Stimulated activated CD4-positive, alpha-beta T cell treated with anti-CD3 and anti-CD28 coated beads, Interleukin-1b, Interleukin-23, amount 100 ng/mL, for 1 hour (primary cell): Measurements from ENCODE around the gene ZNF358.

Experiments used
- DNase-seq, 2 donors: peaks; one replicate each; pipeline ENCODE4 v3.0.0-alpha.2; 2020; ENCODE audit warnings: low read depth in 2 of 2

The ZNF358 gene

DNA sequence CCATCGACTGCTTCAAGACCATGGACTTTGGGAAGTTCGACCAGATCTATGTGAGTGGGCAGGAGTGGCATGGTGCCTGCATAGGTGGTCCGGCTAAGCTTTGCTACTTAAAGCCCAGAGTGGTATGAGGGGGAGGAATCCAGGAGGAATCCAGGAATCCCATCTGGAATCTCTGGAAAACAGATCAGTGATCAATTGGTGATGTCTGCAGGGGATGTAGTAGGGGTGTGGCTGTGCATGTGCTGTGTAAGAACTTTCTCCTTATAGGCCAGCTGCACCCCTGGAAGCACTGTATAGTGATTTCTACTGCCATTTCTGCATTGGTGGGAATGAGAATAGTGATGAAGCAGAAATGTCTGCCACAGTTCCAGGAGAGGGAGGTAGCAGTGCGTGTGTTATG is 43.2 kb downstream of the ZNF358 start:
- DNase-seq: no peak

DNA sequence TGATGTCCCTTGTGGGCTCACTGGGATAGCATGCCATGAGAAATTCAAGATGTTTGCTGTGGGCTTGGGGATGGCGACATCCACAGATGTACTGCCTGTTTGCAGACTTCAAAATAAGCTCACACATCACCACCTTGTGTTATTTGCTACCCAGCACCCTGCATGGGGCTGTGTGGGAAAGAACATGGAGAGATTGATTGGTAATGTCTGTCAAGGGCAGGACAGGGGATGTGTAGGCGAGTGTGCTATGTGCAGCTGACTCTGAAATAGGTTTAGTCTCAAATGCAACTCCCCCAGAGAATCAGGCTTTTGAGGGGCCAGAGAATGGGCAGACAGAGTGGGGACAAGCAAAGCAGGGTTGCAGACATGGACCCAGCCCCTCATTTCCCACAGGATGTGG is 44.4 kb downstream of the ZNF358 start:
- no peak for DNase-seq

GRCh38 chr19:7561325-7561724 is 45.4 kb downstream of the ZNF358 start:
- DNase-seq: no peak

DNA sequence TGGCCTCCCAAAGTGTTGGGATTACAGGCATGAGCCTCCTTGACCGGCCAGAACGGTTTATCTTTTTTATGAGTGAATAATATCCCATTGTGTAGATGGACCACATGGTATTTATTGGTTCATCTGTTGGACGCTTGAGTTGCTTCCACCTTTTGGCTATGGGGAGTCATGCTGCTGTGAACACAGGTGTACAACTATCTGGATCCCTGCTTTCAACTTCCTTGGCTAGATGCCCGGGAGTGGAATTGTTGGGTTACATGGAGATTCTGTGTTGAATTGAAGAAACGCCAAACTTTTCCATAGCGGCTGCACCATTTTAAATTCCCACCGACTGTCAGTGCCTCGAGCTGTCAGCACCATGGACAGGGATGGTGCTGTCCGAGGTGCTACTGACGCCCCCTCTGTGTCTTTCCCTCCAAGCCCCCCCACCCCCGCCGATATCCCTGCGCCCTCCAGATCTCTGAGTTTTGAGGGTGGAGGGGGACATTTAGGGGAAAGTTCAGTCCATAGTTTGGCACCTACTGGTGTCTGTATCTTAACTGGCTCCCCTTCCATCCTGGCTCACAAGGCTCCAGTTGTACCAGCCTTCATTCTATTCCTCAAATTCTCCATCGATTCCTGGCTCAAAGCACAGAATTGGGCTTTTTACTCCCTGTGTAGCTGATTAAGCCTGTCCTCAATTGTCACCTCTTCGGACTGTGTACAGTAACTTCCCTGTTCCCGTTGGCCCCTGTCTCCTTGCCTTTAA is 46.9 kb downstream of the ZNF358 start:
- no peak for DNase-seq

DNA sequence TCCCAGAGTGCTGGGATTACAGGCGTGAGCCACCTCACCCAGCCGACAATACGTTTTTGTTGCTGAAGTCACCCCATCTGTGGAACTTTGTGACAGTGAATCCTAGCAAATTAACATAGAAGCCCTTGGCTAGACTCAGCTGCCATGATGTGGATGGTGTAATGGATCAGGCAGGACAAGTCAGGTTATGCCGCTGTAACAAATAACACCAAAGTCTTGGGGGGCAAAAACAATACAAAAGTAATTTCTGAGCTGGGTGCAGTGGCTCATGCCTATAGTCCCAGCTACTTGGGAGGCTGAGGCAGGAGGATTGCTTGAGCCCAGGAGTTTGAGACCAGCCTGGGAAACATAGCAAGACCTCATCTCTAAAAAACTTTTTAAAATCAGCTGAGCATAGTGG is 49.0 kb downstream of the ZNF358 start:
- DNase-seq: no peak

DNA sequence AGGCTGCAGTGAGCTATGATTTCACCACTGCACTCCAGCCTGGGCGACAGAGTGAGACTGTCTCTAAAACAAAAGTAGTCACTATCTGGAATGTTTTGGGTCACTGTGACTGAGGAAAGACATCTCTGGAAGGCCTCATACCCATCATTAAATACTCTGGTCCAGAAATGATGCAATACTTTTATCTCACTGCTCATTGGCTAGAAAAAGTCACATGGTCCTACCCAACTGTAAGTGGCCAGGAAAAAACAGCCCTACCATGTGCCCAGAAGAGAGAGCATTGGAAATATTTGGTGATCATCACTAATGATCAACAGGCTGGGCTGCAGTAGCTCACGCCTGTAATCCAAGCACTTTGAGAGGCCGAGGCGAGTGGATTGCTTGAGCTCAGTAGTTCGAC is 49.4 kb downstream of the ZNF358 start:
- no peak for DNase-seq
